Right lobe of liver (tissue), 6 donors: ENCODE data around the gene GFOD1. TPM values are rescaled to one million over a fixed set of nuclear protein-coding genes. Genes with fewer than 3 reads are reported as not detected.

Experiments
- ATAC-seq, 4 donors: fragments of 200-7000 bp; cut with Tn5 transposase; one replicate each; pipeline ENCODE4 v1.9.1; 2020; ENCODE audit warnings: mild to moderate bottlenecking in 4 of 4, moderate library complexity in 4 of 4
- DNase-seq, 3 donors: peaks; one replicate each; pipeline ENCODE4 v3.0.0-alpha.2; 2020
- H3K27ac ChIP-seq, 3 donors: fragments of 200-600 bp; one replicate each; pipeline ENCODE4 v1.8.0; 2022
- H3K27me3 ChIP-seq, 2 donors: fragments of 200-600 bp; one replicate each; pipeline ENCODE4 v1.8.0; 2022
- H3K36me3 ChIP-seq, 4 donors: fragments of 200-600 bp; sonication (generic) in 1 of 4; one replicate each; pipeline versions ENCODE4 v1.5.1 to v1.8.0; 2017 to 2022; ENCODE audit warnings: control low read depth in 1 of 4
- H3K4me1 ChIP-seq, 4 donors: fragments of 200-600 bp; sonication (generic) in 1 of 4; one replicate each; pipeline versions ENCODE4 v1.5.1 to v1.8.0; 2017 to 2022; ENCODE audit warnings: control low read depth in 1 of 4
- H3K4me3 ChIP-seq, 3 donors: fragments of 200-600 bp; one replicate each; pipeline ENCODE4 v1.8.0; 2022
- H3K9me3 ChIP-seq, 4 donors: fragments of 200-600 bp; sonication (generic) in 1 of 4; one replicate each; pipeline versions ENCODE4 v1.5.1 to v1.8.0; 2017 to 2022; ENCODE audit warnings: control low read depth in 1 of 4
- POLR2A ChIP-seq: fragments of 450-650 bp; IDR thresholded peaks from one replicate; pipeline ENCODE4 v1.6.1; 2017; ENCODE audit warnings: antibody characterized with exemption, mild to moderate bottlenecking
- WGBS: methylation state at CpG from one replicate; pipeline ENCODE4 v1.1.6; 2018; ENCODE audit warnings: low coverage, low lambda C conversion rate; ENCODE audit not compliant: insufficient coverage; ENCODE audit errors: missing lambda C conversion rate; 5-methylcytosine and 5-hydroxymethylcytosine counted together
- intact Hi-C, 2 donors: fragments of 100-400 bp; cut with DNase I; formaldehyde crosslinking; loops; one replicate each; pipeline versions ENCODE4 v1.11.2 to v1.14.1; 2022
- total RNA-seq, 6 experiments: library from RNA; depleted of rRNA in 2 of 6; stranded (reverse); fragments of >200 nt in 2 of 6; fragmentation: NEBNext Ultra II Directional in 3 of 6; extraction: Animal tissue kit (Norgen Biotek cat#: 25700) in 3 of 6; gene quantifications; one replicate each; pipeline versions ENCODE4 v1.1.0 to v1.2.4, GENCODE V29; 2016 to 2023
- TF ChIP-seq, protein P1 (sequence below), 4 donors: fragments of 200-600 bp in 3 of 4; fragments of 450-650 bp in 1 of 4; IDR thresholded peaks; one replicate each; pipeline versions ENCODE4 v1.5.1 to v1.8.0; 2016 to 2022; ENCODE audit warnings: antibody characterized with exemption in 4 of 4, mild to moderate bottlenecking in 2 of 4
- donor health status: DM: no; HTN: yes; CAD: no.
- donor health status: DM: no; HTN: no; CAD: no.
- donor health status: DM: no; HTN: no; CAD: no.
- donor health status: DM: no; HTN: yes; CAD: no.
- donor health status: DM: no; HTN: yes; CAD: no.

GFOD1 gene
- total RNA-seq, 6 experiments from 2014 or later, result 5.4 to 8.5 (median 7.5) TPM

DNA sequence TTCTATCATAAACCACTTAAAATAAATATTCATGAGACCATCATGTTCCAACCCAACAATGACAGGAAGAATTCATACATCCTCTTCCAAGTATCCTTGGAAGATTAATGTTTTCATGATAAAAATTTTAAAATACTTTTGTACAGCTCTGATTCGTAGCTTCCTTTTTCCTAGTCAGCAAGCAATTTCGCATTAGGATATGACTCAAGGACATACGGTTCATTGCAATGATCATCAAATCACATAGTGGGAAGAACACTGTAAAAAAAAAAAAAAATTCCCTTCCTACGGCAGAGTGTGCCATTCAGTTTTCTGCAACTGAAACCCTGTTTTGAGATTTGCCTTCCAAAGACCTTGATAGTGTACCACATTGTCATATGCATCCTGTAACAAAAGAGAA is 35.3 kb upstream of the GFOD1 start:
- DNase-seq, result no peak
- H3K27ac ChIP-seq, result no peak overlapping the region
- no peaks in the 10 kb centered on the region for H3K4me1 ChIP-seq
- WGBS, result 21% methylated on average over 4 of the region's 4 CpGs
- H3K4me3 ChIP-seq, result no peak overlapping the region
- intact Hi-C loops, result no loop called here
- no peaks in the 10 kb centered on the region for H3K9me3 ChIP-seq
- ATAC-seq, result peak; percentile 50 to 80 (median 72)
- TF ChIP-seq, protein P1, sequence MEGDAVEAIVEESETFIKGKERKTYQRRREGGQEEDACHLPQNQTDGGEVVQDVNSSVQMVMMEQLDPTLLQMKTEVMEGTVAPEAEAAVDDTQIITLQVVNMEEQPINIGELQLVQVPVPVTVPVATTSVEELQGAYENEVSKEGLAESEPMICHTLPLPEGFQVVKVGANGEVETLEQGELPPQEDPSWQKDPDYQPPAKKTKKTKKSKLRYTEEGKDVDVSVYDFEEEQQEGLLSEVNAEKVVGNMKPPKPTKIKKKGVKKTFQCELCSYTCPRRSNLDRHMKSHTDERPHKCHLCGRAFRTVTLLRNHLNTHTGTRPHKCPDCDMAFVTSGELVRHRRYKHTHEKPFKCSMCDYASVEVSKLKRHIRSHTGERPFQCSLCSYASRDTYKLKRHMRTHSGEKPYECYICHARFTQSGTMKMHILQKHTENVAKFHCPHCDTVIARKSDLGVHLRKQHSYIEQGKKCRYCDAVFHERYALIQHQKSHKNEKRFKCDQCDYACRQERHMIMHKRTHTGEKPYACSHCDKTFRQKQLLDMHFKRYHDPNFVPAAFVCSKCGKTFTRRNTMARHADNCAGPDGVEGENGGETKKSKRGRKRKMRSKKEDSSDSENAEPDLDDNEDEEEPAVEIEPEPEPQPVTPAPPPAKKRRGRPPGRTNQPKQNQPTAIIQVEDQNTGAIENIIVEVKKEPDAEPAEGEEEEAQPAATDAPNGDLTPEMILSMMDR (IDR thresholded peaks at IDR 0.05), result no peak
- no peak for TF ChIP-seq POLR2A
- no peaks in the 10 kb centered on the region for H3K27me3 ChIP-seq
- H3K36me3 ChIP-seq, result no peaks in the 10 kb centered on the region

DNA sequence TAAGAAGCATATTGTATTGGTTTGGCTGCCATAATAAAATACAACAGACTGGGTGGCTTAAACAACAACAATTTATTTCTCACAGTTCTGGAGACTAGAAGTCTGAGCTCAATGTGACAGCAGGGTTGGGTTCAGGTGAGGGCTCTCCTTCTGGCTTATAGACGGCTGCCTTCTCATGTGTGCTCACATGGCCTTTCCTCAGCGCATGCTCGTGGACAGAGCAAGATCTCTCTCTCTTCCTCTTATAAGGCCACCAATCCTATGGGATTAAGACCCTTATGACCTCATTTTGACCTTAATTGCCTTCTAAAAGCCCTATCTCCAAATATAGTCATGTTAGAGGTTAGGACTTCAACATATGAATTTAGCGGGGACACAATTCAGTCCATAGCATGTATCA is 32.4 kb upstream of the GFOD1 start:
- H3K4me3 ChIP-seq, result no peak overlapping the region
- H3K36me3 ChIP-seq, result no peaks in the 10 kb centered on the region
- ATAC-seq, result no peak
- no peaks in the 10 kb centered on the region for H3K4me1 ChIP-seq
- intact Hi-C loops, result no loop called here
- H3K27ac ChIP-seq, result no peak overlapping the region
- TF ChIP-seq POLR2A, result no peak
- TF ChIP-seq, protein P1 (IDR thresholded peaks at IDR 0.05), result no peak
- 86% methylated on average over 3 of the region's 4 CpGs for WGBS
- H3K27me3 ChIP-seq, result no peaks in the 10 kb centered on the region
- no peak for DNase-seq
- H3K9me3 ChIP-seq, result no peaks in the 10 kb centered on the region

DNA sequence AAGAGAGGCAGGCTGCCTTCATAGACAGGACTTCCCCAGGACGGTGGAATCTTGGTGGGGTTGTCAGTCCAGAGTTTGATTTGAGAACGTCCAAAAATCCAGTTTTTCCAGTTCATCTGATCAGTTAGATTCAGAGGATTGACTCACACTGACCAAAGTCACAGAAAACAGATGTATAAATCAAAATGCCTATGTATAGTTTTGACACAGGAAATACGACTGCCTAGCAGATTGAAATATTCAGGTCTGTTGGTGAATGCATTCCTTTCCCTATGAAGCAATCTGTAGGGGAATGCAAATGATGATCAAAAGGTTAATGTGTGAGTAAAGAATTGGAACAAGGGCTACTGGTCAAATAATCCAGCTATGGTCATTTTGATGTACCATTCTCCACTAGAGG is 29.7 kb upstream of the GFOD1 start:
- DNase-seq, result no peak
- peaks cover 0 to 2% (median under 1%) of the 10 kb centered on the region in 4 donors for H3K4me1 ChIP-seq
- WGBS, result 46% methylated on average over 3 of the region's 3 CpGs
- intact Hi-C loops, result no loop called here
- no peak overlapping the region for H3K4me3 ChIP-seq
- H3K9me3 ChIP-seq, result no peaks in the 10 kb centered on the region
- no peaks in the 10 kb centered on the region for H3K27me3 ChIP-seq
- TF ChIP-seq, protein P1 (IDR thresholded peaks at IDR 0.05), result no peak
- no peak for TF ChIP-seq POLR2A
- no peaks in the 10 kb centered on the region for H3K36me3 ChIP-seq
- no peak overlapping the region for H3K27ac ChIP-seq
- peak in 1 of 4 donors; percentile 18 for ATAC-seq

DNA sequence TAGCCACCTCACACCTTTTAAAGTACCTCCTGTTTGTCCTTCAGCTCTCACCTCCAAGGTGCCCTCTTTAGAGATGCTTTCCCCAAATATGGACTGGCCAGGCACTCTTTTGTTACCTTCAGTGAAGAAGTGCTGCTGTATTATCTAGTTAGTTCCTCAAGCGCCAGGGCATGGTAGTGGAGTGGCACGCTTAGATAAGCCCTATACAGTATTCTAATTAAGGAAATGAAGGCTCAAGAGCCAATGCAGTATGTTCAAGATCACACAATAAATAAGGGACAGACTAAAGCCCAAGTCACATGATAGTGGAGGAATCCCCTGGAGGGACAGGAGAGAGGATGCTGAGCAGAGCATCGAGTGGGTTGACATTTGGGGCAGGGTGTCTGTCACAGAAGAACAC is 28.5 kb upstream of the GFOD1 start:
- no peaks in the 10 kb centered on the region for H3K9me3 ChIP-seq
- ATAC-seq (no peak), DNase-seq (no peak)
- 94% methylated on average over 2 of the region's 3 CpGs for WGBS
- H3K4me1 ChIP-seq, result peaks cover 0 to 10% (median 4%) of the 10 kb centered on the region in 4 donors
- intact Hi-C loops, result no loop called here
- H3K27me3 ChIP-seq, result no peaks in the 10 kb centered on the region
- H3K27ac ChIP-seq, result no peak overlapping the region
- TF ChIP-seq POLR2A, result no peak
- TF ChIP-seq, protein P1 (IDR thresholded peaks at IDR 0.05), result no peak
- no peak overlapping the region for H3K4me3 ChIP-seq
- no peaks in the 10 kb centered on the region for H3K36me3 ChIP-seq
